WTC11 (cell line): ENCODE measurements around the gene DHRS4L2. TPM values are rescaled to one million over a fixed set of nuclear protein-coding genes. Genes with fewer than 3 reads are reported as not detected.
A peak's percentile ranks its signal among the peaks of the same experiment; 100 is the strongest.

ENCODE experiments used
- ATAC-seq: fragments of 200-7000 bp; cut with Tn5 transposase; 2 replicates; pipeline ENCODE4 v1.10.0; 2021; ENCODE audit warnings: mild to moderate bottlenecking, moderate library complexity
- CTCF ChIA-PET: fragments of 300-600 bp; sonication (Branson Sonifier 250); formaldehyde crosslinking; loops from one replicate; lab custom pipeline; 2021; ENCODE audit warnings: antibody characterized with exemption; lab: Charles Lee
- POLR2A ChIA-PET: fragments of 350-600 bp; sonication (Branson Sonifier 250); formaldehyde crosslinking; loops from one replicate; lab custom pipeline; 2021; ENCODE audit warnings: antibody characterized with exemption; lab: Charles Lee
- DNase-seq: peaks from one replicate; pipeline ENCODE4 v3.0.0; 2021; ENCODE audit warnings: low spot score
- H3K27ac Mint-ChIP-seq: 2 replicates; pipeline ENCODE4 v1.8.0; 2021; ENCODE audit warnings: mixed read lengths
- H3K27me3 Mint-ChIP-seq: 2 replicates; pipeline ENCODE4 v1.8.0; 2021; ENCODE audit warnings: low read depth, mild to moderate bottlenecking, moderate library complexity, mixed read lengths
- H3K36me3 Mint-ChIP-seq: 2 replicates; pipeline ENCODE4 v1.8.0; 2021; ENCODE audit warnings: mixed read lengths
- H3K4me1 Mint-ChIP-seq: 2 replicates; pipeline ENCODE4 v1.8.0; 2022; ENCODE audit warnings: mixed read lengths
- H3K4me3 Mint-ChIP-seq: 2 replicates; pipeline ENCODE4 v1.8.0; 2021; ENCODE audit warnings: mild to moderate bottlenecking, moderate library complexity, mixed read lengths
- H3K9me3 Mint-ChIP-seq: 2 replicates; pipeline ENCODE4 v1.8.0; 2021; ENCODE audit warnings: mixed read lengths
- AFF4 ChIP-seq: sonication (generic); formaldehyde crosslinking; IDR thresholded peaks from 2 replicates; pipeline ENCODE4 v1.8.1; 2023; ENCODE audit warnings: mild to moderate bottlenecking, missing genetic modification reagents, borderline replicate concordance
- CREB1 ChIP-seq: sonication (generic); formaldehyde crosslinking; IDR thresholded peaks from 2 replicates; pipeline ENCODE4 v1.8.0; 2023; ENCODE audit warnings: mild to moderate bottlenecking, missing genetic modification reagents
- CTCF ChIP-seq: fragments of 200-600 bp; IDR thresholded peaks from 2 replicates; pipeline ENCODE4 v1.8.0; 2022; ENCODE audit warnings: antibody characterized with exemption
- E2F1 ChIP-seq: sonication (generic); formaldehyde crosslinking; IDR thresholded peaks from 2 replicates; pipeline ENCODE4 v1.8.0; 2022; ENCODE audit warnings: mild to moderate bottlenecking, missing genetic modification reagents
- ETV6 ChIP-seq: sonication (generic); formaldehyde crosslinking; IDR thresholded peaks from 2 replicates; pipeline ENCODE4 v1.8.1; 2022; ENCODE audit warnings: mild to moderate bottlenecking, missing genetic modification reagents
- FOXP1 ChIP-seq: sonication (generic); formaldehyde crosslinking; IDR thresholded peaks from 2 replicates; pipeline ENCODE4 v1.8.0; 2022; ENCODE audit warnings: missing genetic modification reagents, mild to moderate bottlenecking, moderate library complexity, borderline replicate concordance
- HMGXB4 ChIP-seq: sonication (generic); formaldehyde crosslinking; IDR thresholded peaks from 2 replicates; pipeline ENCODE4 v1.8.1; 2023; ENCODE audit warnings: mild to moderate bottlenecking, moderate library complexity, missing genetic modification reagents
- IRF1 ChIP-seq: sonication (generic); formaldehyde crosslinking; IDR thresholded peaks from 2 replicates; pipeline ENCODE4 v1.8.0; 2023; ENCODE audit warnings: missing genetic modification reagents
- MYBL2 ChIP-seq: sonication (generic); formaldehyde crosslinking; IDR thresholded peaks from 2 replicates; pipeline ENCODE4 v1.8.1; 2023; ENCODE audit warnings: mild to moderate bottlenecking, moderate library complexity, missing genetic modification reagents
- NR2C2 ChIP-seq: sonication (generic); formaldehyde crosslinking; IDR thresholded peaks from 2 replicates; pipeline ENCODE4 v1.8.0; 2022; ENCODE audit warnings: mild to moderate bottlenecking, missing genetic modification reagents
- OVOL2 ChIP-seq: fragments of 250-450 bp; sonication (Bioruptor Pico); IDR thresholded peaks from 2 replicates; pipeline ENCODE4 v1.9.0; 2021; ENCODE audit warnings: mild to moderate bottlenecking, borderline replicate concordance
- PRDM15 ChIP-seq: sonication (generic); formaldehyde crosslinking; IDR thresholded peaks from 2 replicates; pipeline ENCODE4 v1.8.0; 2022; ENCODE audit warnings: missing genetic modification reagents
- TCF7 ChIP-seq: sonication (generic); formaldehyde crosslinking; IDR thresholded peaks from 2 replicates; pipeline ENCODE4 v1.8.0; 2022; ENCODE audit warnings: mild to moderate bottlenecking, low read depth, missing genetic modification reagents, moderate library complexity
- TEAD1 ChIP-seq: sonication (generic); formaldehyde crosslinking; IDR thresholded peaks from 2 replicates; pipeline ENCODE4 v1.8.0; 2022; ENCODE audit warnings: mild to moderate bottlenecking, missing genetic modification reagents
- TP53 ChIP-seq: sonication (generic); formaldehyde crosslinking; IDR thresholded peaks from 2 replicates; pipeline ENCODE4 v1.8.1; 2023; ENCODE audit warnings: mild to moderate bottlenecking, missing genetic modification reagents
- ZNF219 ChIP-seq: sonication (generic); formaldehyde crosslinking; IDR thresholded peaks from 2 replicates; pipeline ENCODE4 v1.8.0; 2023; ENCODE audit warnings: missing genetic modification reagents, mild to moderate bottlenecking, borderline replicate concordance
- ZNF416 ChIP-seq: fragments of 250-450 bp; sonication (Bioruptor Pico); IDR thresholded peaks from 2 replicates; pipeline ENCODE4 v1.9.0; 2021; ENCODE audit warnings: mild to moderate bottlenecking, inconsistent platforms
- total RNA-seq: library from RNA; stranded (reverse); gene quantifications from 3 replicates; pipeline ENCODE4 v1.2.3, GENCODE V29; 2021

DHRS4L2 gene
- total RNA-seq, 1 experiment from 2014 or later = 10.2 TPM

GRCh38 chr14:24051789-24052655, 63.3 kb downstream of the DHRS4L2 start, which contains the start of gene CARMIL3 (continued):
- TF ChIP-seq AFF4 (CRISPR knock-in tag) (no peak), ZNF219 (peak; percentile 62; the same call in 1 of the 2 replicates), CREB1 (CRISPR knock-in tag) (peak; percentile 45; the same call in 1 of the 2 replicates), CTCF (no peak), HMGXB4 (peak; percentile 37; the same call in 1 of the 2 replicates)

- POLR2A ChIA-PET = interaction anchor here (0.5 to 2.4 kb wide), 11 partner anchors 9 to 962 kb away, joined by 3 to 17 read pairs (median 4); partner anchors contain the start of genes CHMP4A, DCAF11, NRL and PCK2
- no peaks in the 10 kb centered on the region; the same call in none of the 2 replicates for H3K27me3 Mint-ChIP-seq
- H3K27ac Mint-ChIP-seq = 0 out of 2 replicates have a peak overlapping the region, but pooled peaks have one; percentile 41
Observed at GRCh38 chr14:24052656-24053547, 64.2 kb downstream of the DHRS4L2 start.

More at GRCh38 chr14:24052656-24053547, 64.2 kb downstream of the DHRS4L2 start:
- no peak for DNase-seq
- no peaks in the 10 kb centered on the region for H3K9me3 Mint-ChIP-seq
- no peak; the same call in 1 of the 2 replicates for ATAC-seq
- no peak for TF ChIP-seq MYBL2 (CRISPR knock-in tag)
- no peak for TF ChIP-seq IRF1 (CRISPR knock-in tag)
- TF ChIP-seq ETV6 (CRISPR knock-in tag) = no peak
- no peak for TF ChIP-seq E2F1 (CRISPR knock-in tag)
- no peak for TF ChIP-seq OVOL2
- no peak for TF ChIP-seq NR2C2 (CRISPR knock-in tag)
- TF ChIP-seq TEAD1 = no peak
- TF ChIP-seq FOXP1 (CRISPR knock-in tag) = 0 out of 2 replicates have a peak, but pooled peaks have one; percentile 7
- no peak for TF ChIP-seq ZNF416 (CRISPR knock-in tag)
- TF ChIP-seq TCF7 = no peak
- peak; percentile 47; the same call in 1 of the 2 replicates for TF ChIP-seq PRDM15 (CRISPR knock-in tag)
- TF ChIP-seq TP53 (CRISPR knock-in tag) = no peak
- peak overlapping the region; percentile 71 for H3K4me3 Mint-ChIP-seq
- no peaks in the 10 kb centered on the region for H3K36me3 Mint-ChIP-seq
- CTCF ChIA-PET = interaction anchor here (0.8 to 4.3 kb wide), 12 partner anchors 15 to 108 kb away, joined by 3 to 25 read pairs (median 8); partner anchors contain the start of genes DCAF11, DHRS4L2, IRF9 and NRL
- peaks cover 18% of the 10 kb centered on the region for H3K4me1 Mint-ChIP-seq
